Measurements from ENCODE around the gene WNT3.

DNA sequence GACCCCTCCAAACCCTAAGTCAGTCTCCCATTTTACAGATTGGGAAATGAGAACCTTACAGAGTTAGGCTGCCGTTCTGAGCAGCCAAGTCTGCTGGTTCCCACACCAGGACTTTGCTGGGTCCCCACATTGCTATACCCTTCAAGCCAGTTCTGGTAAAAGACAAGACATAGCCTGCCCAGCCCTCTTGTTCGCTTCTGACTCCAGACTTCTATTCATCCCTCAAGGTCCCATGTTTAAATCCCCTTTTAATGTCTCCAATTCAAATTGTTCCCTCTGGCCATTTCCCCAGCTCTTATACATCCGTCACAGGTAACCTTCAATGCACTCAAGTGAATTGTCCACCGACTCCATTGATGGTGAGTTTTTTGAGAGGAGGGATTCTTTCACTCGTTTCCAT lies 30.2 kb downstream of the WNT3 start:
- TF ChIP-seq CTCF (IDR thresholded peaks at IDR 0.05), result no peak
- TF ChIP-seq ZFX (IDR thresholded peaks at IDR 0.05; ENCODE audit: borderline replicate concordance), result no peak

All from 22Rv1 (cell line).